ENCODE data around the gene RNF168.
"Not testable (repeated sequence)": the region's sequence is repeated elsewhere in the genome, so short reads cannot be mapped to it uniquely, and the experiment has no call there.

Gene RNF168

DNA sequence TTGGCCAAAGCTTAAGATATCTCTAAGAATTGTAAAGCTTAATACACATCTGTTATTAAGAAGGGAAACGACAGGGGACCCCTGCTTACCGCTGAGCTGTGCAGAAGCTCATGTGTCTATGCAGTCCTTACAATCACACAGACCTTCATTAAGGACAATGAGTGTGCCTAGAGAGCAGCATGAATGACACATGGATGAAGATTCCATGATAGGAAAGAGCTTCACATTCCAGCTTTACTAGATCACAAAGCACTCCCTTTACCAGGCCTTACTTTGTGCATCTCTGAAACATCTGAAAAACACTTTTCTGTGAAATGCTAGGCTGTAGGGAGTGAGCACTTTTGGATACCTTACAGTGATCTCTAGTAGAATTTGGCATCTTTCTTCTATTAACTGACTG lies 32.0 kb downstream of the RNF168 start:
- no peak for DNase-seq

DNA sequence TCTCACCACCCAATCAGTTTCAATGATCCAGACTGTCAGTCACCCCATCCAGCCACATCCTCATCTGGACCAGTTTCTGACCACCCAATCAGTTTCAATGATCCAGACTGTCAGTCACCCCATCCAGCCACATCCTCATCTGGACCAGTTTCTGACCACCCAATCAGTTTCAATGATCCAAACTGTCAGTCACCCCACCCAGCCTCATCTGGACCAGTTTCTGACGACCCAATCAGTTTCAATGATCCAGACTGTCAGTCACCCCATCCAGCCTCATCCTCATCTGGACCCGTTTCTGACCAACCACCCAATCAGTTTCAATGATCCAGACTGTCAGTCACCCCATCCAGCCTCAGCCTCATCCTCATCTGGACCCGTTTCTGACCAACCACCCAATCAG lies 33.4 kb downstream of the RNF168 start:
- DNase-seq = not testable (repeated sequence)

DNA sequence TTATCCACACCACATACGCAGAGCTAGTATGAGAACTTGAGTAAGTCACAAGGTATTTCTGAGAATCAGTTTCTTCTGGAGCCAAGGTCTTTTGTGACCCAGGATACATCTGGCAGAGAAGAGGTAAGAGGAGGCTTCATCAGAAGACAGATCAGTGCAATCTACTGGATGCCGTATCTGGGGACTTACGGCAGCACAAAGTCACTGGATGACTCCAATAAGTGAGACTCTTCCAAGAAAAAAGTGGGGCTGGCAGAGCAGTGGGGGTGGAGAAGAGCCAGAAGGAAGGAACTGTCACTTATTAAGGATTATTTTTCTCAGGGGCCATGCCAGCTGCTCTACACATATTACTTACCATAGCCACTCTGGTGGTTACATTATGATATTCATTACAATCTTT lies 39.8 kb downstream of the RNF168 start:
- no peak for DNase-seq

DNA sequence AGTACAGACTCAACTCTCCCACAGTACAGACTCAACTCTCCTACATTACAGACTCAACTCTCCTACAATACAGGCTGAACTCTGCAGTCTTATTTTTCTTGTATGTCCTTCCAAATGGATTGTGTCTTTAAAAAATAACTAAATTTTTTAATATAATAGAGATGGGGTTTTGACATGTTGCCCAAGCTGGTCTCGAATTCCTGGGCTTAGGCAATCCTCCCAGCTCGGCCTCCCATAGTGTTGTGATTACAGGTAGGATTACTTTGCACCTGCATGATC lies 40.2 kb downstream of the RNF168 start:
- no peak for DNase-seq

DNA sequence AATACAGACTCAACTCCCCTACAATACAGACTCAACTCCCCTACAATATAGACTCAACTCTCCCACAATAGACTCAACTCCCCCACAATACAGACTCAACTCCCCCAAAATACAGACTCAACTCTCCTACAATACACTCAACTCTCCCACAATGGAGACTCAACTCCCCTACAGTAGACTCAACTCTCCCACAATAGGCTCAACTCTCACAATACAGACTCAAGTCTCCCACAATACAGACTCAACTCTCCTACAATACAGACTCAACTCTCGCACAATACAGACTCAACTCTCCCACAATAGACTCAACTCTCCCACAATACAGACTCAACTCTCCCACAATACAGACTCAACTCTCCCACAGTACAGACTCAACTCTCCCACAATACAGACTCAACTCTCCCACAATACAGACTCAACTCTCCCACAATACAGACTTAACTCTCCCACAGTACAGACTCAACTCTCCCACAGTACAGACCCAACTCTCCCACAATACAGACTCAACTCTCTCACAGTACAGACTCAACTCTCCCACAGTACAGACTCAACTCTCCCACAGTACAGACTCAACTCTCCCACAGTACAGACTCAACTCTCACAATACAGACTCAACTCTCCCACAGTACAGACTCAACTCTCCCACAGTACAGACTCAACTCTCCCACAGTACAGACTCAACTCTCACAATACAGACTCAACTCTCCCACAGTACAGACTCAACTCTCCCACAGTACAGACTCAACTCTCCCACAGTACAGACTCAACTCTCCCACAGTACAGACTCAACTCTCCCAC lies 40.7 kb downstream of the RNF168 start:
- not testable (repeated sequence) for DNase-seq

DNA sequence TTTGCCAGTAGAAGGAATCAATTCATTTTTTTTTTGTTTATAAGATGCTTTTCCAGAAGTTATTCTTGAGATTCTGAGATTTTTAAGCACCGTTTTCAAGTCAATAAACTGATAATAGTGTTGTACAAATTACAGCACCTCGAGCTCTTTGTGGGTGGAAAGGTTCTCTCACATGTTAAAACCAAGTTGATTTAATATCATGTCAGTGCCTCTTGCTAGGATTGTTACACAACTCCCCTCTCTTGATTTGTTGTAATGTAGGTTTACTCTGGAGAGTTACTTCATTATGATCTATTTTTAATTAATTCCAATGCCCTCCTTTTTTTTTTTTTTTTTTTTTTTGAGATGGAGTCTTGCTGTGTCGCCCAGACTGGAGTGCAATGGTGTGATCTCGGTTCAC lies 45.5 kb downstream of the RNF168 start:
- no peak for DNase-seq

DNA sequence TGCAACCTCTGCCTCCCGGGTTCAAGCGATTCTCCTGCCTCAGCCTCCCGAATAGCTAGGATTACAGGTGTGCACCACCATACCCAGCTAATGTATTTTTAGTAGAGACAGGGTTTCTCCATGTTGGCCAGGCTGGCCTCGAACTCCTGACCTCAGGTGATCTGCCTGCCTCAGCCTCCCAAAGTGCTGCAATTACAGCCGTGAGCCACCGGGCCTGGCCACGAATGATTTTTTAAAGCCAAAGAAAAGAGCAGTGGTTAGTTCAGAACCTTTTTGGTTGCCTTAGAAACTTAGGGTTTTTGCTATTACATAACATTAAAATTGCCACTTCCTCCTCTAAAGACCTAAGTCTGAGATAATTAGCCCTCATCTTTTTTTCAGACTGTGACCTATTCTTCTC lies 46.1 kb downstream of the RNF168 start:
- not testable (repeated sequence) for DNase-seq

DNA sequence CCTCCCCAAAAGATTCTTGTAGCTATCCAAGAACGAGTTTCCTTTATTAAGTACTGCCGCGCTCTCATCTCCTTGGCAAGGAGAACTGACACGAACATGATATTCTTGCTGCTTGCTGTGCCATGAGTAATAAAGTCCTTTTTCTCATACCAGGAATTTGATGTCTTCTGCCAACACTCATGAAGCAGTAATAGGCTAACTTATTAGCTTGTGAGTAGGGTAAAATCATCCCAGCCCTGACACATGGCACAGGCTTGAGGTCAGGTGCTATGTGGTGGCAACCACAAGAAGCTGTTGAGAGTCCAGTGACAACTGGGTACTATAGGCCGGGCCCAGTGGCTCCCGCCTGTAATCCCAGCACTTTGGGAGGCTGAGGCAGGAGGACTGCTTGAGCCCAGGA lies 48.6 kb downstream of the RNF168 start:
- no peak for DNase-seq

DNA sequence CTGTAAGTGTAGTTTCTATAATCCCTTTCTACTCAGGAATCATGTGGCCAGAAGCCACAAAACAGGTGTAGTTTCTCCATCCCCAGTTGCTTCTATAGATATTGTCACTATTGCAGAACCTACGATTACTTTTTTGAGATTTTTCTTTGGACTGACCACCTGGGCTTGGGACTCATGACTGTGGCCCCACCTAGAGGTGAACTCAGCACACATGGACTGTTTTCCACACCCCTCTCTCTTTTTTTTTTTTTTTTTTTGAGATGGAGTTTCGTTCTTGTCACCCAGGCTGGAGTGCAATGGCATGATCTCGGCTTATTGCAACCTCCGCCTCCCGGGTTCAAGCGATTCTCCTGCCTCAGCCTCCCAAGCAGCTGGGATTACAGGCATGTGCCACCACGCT lies 58.2 kb downstream of the RNF168 start:
- not testable (repeated sequence) for DNase-seq

DNA sequence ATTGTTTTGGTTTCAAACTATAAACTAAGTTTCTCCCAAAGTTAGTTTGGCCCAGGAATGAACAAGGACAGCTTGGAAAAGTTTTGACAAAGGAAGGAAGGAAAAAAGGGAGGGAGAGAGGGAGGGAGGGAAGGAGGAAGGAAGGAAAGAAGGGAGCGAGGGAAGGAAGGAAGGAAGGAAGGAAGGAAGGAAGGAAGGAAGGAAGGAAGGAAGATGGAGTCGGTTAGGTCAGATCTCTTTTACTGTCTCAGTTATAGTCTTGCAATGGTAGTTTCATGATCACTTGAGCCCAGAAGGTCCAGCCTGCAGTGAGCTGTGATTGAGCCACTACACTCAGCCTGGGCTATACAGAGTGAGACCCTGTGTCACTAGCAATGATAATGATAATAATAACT lies 59.1 kb downstream of the RNF168 start:
- DNase-seq = no peak

DNA sequence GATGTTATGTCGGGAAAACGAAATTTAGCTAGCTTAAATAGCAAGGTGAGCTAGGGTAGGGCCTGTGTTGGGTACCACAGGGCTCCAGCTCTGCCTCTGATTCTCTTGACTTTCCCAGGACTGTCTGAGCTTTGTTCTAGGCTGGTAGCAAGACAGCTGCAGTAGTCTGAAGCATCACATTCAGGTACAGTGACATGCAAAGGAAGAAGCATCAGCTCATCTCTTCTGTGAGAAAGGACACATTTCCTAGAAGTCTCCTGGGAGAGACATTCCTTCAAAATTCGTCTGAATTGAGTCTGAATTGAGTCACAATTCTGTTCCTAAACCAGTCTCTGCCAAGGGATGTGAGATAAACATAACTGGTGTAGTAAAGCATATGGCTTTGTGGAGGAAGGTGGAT lies 62.9 kb downstream of the RNF168 start:
- DNase-seq = no peak

DNA sequence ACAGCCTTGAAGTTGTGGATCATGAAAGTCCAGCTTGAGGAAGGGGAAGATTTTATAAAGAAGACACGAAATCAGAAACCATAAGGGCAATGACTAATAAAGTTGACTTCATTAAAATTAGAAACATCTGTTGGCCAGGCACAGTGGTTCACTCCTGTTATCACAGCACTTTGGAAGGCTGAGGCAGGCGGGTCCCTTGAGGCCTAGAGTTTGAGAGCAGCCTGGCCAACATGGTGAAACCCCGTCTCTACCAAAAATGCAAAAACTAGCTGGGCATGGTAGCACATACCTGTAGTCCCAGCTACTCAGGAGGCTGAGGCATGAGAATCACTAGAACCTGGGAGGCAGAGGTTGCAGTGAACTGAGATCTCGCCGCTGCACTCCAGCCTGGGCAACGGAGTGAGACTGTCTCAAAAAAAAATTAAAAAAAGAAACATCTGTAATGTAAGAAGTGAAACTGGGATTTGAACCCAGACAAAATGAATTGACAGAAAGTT lies 63.5 kb downstream of the RNF168 start:
- no peak for DNase-seq

DNA sequence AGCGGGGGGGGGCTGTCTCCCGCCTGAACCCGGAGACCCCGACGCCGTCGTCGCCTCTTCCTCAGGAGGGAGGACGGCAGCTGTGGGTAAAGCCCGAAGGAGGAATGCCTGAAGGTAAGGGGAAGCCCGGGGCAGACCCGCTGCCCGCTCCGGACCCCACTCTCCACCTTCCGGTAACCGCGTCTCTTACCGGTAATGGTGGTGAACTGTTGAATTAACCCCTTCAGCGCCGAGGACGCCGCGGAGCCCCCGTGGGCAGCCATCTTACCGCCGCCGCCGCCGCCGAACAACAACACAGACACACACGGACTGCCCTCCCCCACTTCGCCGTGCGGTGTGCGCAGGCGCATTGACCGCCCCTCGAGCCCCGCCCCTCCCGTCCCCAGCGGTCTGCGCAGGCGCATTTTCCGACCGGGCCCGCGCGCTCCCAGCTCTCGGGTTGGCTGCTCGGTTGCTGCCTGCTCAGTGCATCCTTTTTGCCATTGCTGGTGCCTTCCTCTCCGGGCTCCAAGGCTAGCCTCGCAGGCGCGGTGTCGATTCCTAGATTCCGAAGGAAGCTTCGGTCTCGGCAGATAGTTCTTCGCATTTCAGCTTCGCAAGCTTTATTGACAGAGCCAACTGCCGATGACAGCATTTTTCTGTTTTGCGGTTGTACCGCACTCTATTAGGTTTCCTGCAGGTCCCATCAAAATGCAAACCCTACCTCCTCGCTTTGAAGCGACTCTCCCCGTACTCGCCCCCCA lies 71.3 kb downstream of the RNF168 start, which contains the start of gene UBXN7:
Gene UBXN7 (minus strand): TSS at position 291 of the 743 bp plus-strand sequence. CDS start 28 bp downstream, at position 263.
- DNase-seq = peak; percentile 74 to 99 (median 93)

DNA sequence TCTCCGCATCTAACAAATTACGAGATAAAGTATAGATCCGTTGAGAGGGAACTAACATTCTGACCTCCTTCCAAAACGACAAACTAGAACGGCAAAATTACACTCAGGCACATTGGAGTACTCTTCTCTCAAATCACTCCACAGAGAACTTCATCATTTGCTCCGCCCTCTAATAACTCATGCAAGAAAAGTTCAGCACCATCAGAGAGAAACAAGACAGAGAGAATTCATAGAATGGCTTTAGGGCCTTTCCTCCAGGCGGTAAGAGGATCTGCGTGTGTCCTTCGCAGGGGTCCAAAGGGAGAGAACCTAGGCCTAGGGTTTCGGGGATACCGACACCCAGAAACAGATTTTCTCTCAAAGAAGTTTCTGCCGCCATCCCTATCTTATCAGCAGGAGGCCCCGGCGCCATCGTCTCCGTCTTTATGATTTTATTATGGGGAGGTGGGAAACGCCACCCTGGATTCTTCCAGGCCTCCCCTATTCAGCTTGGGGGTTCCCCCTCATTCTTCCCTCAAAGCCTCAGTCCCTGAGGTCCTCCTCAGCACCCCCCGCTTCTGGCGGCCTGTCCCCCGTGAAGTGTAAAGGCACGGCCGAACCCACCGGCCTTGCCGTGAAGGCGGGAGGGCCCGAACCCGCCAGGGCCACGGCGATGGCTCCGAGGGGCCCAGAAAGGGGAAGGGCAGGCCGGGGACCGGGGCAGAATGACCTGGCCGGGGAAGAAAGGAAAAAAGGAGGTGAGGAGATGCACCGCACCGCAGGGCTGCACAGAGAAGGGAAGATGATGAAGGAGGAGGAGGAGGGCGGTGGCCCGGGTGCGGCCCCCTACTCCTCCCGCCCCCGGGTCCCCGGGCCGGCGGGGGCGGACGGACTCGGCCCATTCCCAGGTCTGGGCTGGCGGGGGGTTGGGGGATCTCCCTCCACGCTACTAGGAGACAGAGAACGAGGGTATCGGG lies 72.1 kb downstream of the RNF168 start:
- peak in 25 of 51 donors; percentile 9 to 65 (median 43) for DNase-seq

DNA sequence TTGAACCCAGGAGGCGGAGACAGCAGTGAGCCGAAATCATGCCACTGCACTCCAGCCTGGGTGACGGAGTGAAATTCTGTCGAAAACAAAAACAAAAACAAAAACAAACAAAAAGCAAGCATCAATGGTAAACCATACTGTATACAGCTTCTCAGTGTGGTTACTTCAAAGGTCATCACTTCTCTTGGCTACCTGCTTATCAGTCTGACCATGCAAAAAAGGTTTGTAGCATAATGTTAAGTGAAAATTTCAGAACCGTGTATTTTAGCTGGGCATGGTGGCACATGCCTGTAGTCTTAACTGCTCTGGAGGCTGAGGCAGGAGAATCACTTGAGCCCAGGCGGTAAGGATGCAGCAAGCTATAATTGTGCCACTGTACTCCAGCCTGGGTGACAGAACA lies 75.5 kb downstream of the RNF168 start:
- DNase-seq = no peak

DNA sequence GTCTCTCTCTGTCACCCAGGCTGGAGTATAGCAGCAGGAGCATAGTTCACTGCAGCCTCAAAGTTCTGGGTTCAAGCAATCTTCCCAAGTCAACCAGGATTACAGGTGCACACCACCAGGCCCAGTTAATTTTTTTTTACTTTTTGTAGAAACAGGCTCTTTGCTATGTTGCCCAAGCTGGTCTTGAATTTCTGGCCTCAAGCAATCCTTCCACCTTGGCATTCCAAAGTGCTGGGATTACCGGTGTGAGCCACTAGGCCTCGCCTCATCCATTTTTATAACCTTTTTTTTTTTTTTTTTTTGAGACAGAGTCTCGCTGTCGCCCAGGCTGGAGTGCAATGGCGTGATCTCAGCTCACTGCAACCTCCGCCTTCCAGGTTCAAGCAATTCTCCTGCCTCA lies 79.1 kb downstream of the RNF168 start:
- DNase-seq = not testable (repeated sequence)

DNA sequence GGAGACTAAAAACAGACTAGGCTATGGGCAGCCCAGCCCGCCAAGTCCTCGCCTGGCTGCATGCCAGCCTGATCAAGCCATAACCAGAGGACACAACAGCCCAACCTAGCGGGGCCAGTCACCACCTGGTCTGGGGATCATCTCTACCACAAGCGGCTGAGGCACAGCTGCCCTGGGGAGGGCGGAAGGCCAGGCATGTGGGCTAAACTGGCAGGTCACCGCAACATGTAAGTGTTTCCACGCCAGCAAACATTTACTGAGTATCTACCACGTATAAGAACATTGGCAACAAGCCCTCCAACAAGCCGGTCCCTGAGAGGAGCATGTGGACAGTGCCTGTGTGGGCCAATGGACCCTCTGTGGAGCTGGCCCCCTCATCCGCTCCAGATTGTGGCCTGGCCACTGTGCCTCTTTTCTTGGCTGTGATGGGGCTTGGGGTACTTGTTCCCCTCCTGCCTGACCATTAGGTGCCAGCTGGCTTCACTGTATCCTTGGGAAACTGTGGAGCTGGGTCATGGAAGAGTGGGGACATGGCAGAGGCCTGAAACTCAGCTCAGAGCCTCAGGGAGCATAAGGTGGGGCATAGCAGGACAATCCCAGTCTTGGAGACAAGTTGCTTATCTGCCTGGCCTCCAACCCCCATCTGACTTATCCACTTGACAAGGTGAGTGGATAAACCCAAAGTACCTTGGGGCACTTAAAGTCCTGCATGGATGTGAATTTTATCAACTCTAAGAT lies 80.4 kb downstream of the RNF168 start:
- DNase-seq = peak in 23 of 51 donors; percentile 2 to 48 (median 15)

DNA sequence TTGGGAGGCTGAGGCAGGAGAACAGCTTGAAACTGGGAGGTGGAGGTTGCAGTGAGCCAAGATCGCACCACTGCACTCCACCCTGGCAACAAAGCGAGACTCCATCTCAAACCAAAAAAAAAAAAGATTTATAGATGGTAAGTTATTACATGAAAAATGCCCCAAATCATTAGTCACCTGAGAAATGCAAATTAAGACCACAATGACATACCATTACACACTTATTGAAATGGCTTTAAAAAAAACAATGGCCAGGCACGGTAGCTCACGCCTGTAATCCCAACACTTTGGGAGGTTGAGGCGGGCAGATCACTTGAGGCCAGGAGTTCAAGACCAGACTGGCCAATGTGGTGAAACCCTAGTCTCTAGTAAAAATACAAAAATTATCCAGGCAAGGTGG lies 81.9 kb downstream of the RNF168 start:
- DNase-seq = not testable (repeated sequence)

DNA sequence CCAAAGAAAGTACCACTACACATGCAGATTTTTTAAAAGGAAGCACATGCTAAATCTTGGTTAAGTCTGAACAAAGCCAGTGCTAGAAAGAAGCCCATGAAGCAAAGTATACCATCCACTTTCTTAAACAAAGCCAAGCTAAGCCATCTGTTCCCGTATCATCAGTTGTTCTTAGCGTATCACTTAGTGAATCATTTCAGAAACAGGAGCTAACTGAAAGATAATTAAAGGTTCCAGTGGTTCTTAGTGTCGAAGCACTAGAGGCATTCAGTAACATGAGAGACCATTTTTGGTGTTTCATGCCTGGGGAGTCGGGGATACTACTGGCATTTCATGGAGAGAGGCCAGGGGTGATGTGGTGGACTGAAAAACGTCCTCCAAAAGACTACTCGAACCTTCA lies 84.2 kb downstream of the RNF168 start:
- DNase-seq = no peak

All from hypothalamus (tissue), 51 donors.